Testis (tissue), 3 donors: ENCODE data around the gene MAPKAP1. TPM values are rescaled to one million over a fixed set of nuclear protein-coding genes. Genes with fewer than 3 reads are reported as not detected.

ENCODE experiments used
- DNase-seq: peaks from one replicate; pipeline ENCODE4 v3.0.0-alpha.2; 2019
- H3K27ac ChIP-seq, 2 donors: fragments of 200-600 bp; sonication (generic); one replicate each; pipeline ENCODE4 v1.5.1; 2019
- H3K27me3 ChIP-seq: fragments of 200-600 bp; sonication (generic); one replicate; pipeline ENCODE4 v1.5.1; 2019
- H3K36me3 ChIP-seq: fragments of 200-600 bp; sonication (generic); one replicate; pipeline ENCODE4 v1.5.1; 2017; ENCODE audit warnings: low read depth; ENCODE audit errors: missing control alignments
- H3K4me1 ChIP-seq: fragments of 200-600 bp; sonication (generic); one replicate; pipeline ENCODE4 v1.5.1; 2019
- H3K4me3 ChIP-seq, 2 donors: fragments of 200-600 bp; sonication (generic); one replicate each; pipeline ENCODE4 v1.5.1; 2017 to 2019
- H3K9me3 ChIP-seq: fragments of 200-600 bp; sonication (generic); one replicate; pipeline ENCODE4 v1.5.1; 2017
- CTCF ChIP-seq, 3 experiments: fragments of 450-650 bp in 2 of 3; fragments of 200-600 bp in 1 of 3; sonication (generic) in 1 of 3; IDR thresholded peaks; one replicate each; pipeline ENCODE4 v1.5.1; 2016 to 2019; ENCODE audit warnings: antibody characterized with exemption in 3 of 3, mild to moderate bottlenecking in 2 of 3, moderate library complexity in 1 of 3
- POLR2A ChIP-seq: fragments of 450-650 bp; IDR thresholded peaks from one replicate; pipeline ENCODE4 v1.6.1; 2017; ENCODE audit warnings: antibody characterized with exemption, mild to moderate bottlenecking, moderate library complexity
- WGBS, 2 donors: methylation state at CpG; one replicate each; pipeline ENCODE4 v1.1.5; 2018; 5-methylcytosine and 5-hydroxymethylcytosine counted together
- intact Hi-C: fragments of 100-400 bp; cut with DNase I; formaldehyde crosslinking; loops from one replicate; pipeline ENCODE4 v1.15.1; 2023; ENCODE audit warnings: low total_unique reads
- polyA plus RNA-seq: library from polyadenylated mRNA; stranded (reverse); fragments of 350-450 nt; fragmentation: Illumina TruSeq; extraction: RNeasy Lipid Tissue Mini Kit (QIAGEN cat#74804); gene quantifications from one replicate; pipeline ENCODE4 v1.2.3, GENCODE V29; 2014; ENCODE audit warnings: low read depth, low replicate concordance; ENCODE audit not compliant: insufficient read depth
- total RNA-seq, 2 donors: library from RNA; depleted of rRNA; stranded (reverse); fragments of >200 nt; gene quantifications; one replicate each; pipeline ENCODE4 v1.2.3, GENCODE V29; 2016

The MAPKAP1 gene
- total and polyA plus RNA-seq, 3 donors from 2014 or later, result 112 to 135 (median 115) TPM

DNA sequence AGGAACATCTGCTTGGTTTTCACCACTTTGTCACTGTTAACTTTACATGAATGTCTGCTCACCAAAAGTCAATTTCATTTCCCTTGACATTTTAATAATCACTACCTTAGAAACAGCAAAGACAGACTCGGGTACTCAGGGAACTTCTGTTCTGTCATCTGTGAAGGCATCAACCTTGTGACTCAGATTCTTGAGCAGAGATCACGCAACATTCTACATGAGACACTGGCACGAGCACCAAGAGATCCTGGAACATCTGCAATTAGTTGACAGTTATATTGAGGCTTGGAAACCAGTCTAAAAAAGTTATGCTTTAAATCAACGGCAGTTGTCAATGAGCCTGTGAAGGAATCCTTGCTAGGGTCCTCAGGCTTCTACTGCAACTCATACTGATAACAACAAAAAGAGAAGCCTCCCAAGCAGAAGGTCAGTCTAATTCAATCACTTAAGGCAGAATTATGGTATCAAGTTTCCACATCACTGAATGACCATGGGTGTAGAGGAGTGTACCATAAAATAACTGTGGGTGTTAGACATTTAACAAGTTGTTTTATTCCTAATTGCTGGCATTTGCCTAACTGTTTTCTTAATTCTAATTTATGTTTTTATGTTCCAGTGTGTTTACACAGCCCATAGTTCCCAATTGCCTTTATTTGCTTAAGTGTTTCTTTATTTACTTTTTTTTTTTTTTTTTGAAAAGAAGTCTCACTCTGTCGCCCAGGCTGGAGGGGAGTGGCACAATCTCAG is 36.8 kb upstream of the MAPKAP1 start:
- H3K27ac ChIP-seq, result no peak overlapping the region
- intact Hi-C loops, result no loop called here
- no peak for DNase-seq
- H3K36me3 ChIP-seq, result no peaks in the 10 kb centered on the region
- no peaks in the 10 kb centered on the region for H3K9me3 ChIP-seq
- no peak overlapping the region for H3K4me3 ChIP-seq
- 73% methylated on average over 5 of the region's 5 CpGs for WGBS, 2 donors
- H3K27me3 ChIP-seq, result no peaks in the 10 kb centered on the region
- TF ChIP-seq POLR2A (no peak), CTCF (IDR thresholded peaks at IDR 0.05) (no peak)
- peaks cover 3% of the 10 kb centered on the region for H3K4me1 ChIP-seq

DNA sequence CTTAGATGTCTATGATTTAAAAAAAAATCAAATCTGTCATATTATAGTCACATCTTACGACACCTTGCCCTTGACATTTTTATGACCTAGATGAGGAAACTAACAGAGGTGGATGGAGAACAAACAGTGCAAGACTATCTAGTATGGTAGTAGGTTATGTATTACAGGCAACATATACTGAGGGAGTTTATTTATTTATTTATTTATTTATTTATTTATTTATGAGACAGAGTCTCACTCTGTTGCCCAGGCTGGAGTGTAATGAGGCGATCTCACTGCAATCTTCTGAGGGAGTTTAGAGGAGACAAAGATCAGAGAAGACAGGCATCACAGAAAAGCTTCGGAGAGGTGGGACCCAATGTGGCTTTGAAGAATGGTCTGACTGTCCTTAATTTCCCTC is 35.6 kb upstream of the MAPKAP1 start:
- no peaks in the 10 kb centered on the region for H3K9me3 ChIP-seq
- intact Hi-C loops, result no loop called here
- no peak overlapping the region for H3K27ac ChIP-seq
- no peak for DNase-seq
- WGBS, 2 donors, result 89 to 91% methylated on average over 3 of the region's 3 CpGs
- TF ChIP-seq POLR2A, result no peak
- no peak for TF ChIP-seq CTCF (IDR thresholded peaks at IDR 0.05)
- no peaks in the 10 kb centered on the region for H3K4me1 ChIP-seq
- no peaks in the 10 kb centered on the region for H3K27me3 ChIP-seq
- no peaks in the 10 kb centered on the region for H3K36me3 ChIP-seq
- no peak overlapping the region for H3K4me3 ChIP-seq

GRCh38 chr9:125739436-125739835 is 32.4 kb upstream of the MAPKAP1 start:
- Histone ChIP-seq H3K36me3 (no peaks in the 10 kb centered on the region), H3K27ac (no peak overlapping the region), H3K4me1 (no peaks in the 10 kb centered on the region), H3K9me3 (no peaks in the 10 kb centered on the region), H3K27me3 (no peaks in the 10 kb centered on the region), H3K4me3 (no peak overlapping the region)
- intact Hi-C loops, result no loop called here
- no peak for DNase-seq
- TF ChIP-seq POLR2A, result no peak
- no peak for TF ChIP-seq CTCF (IDR thresholded peaks at IDR 0.05)
- WGBS, 2 donors, result 93 to 94% methylated on average over 3 of the region's 3 CpGs

GRCh38 chr9:125732562-125732961 is 25.6 kb upstream of the MAPKAP1 start:
- H3K27me3 ChIP-seq, result no peaks in the 10 kb centered on the region
- intact Hi-C loops, result no loop called here
- 98 to 100% methylated on average over 2 of the region's 2 CpGs for WGBS, 2 donors
- DNase-seq, result no peak
- TF ChIP-seq CTCF (IDR thresholded peaks at IDR 0.05) (no peak), POLR2A (no peak)
- H3K4me3 ChIP-seq, result no peak overlapping the region
- H3K9me3 ChIP-seq, result no peaks in the 10 kb centered on the region
- no peak overlapping the region for H3K27ac ChIP-seq
- no peaks in the 10 kb centered on the region for H3K4me1 ChIP-seq
- H3K36me3 ChIP-seq, result no peaks in the 10 kb centered on the region

DNA sequence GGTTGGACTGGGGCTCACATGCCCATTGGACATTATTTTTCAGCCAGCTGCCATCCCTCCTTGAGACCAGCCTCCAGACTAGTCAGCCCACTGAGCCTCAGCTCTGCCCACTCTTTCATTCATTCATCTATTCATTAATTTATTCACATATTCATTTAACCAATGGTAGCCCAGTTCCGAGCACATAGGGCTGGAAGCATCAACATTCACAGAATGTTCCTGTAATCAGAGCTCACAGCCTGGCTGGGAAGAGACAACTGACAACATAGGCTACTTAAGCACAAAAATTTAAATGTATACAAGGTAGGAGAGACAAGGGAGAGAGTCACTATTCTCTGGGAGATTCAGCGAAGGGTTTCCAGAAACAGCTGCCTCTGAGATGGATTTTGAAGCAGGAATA is 23.2 kb upstream of the MAPKAP1 start:
- no peak for DNase-seq
- WGBS, 2 donors, result 84 to 92% methylated on average over 2 of the region's 2 CpGs

More for the DNA sequence above, 23.2 kb upstream of the MAPKAP1 start:
- H3K27me3 ChIP-seq, result no peaks in the 10 kb centered on the region
- no peaks in the 10 kb centered on the region for H3K36me3 ChIP-seq
- no peaks in the 10 kb centered on the region for H3K4me1 ChIP-seq
- no peaks in the 10 kb centered on the region for H3K9me3 ChIP-seq
- H3K4me3 ChIP-seq, result no peak overlapping the region
- no peak overlapping the region for H3K27ac ChIP-seq
- intact Hi-C loops, result no loop called here
- TF ChIP-seq POLR2A (no peak), CTCF (IDR thresholded peaks at IDR 0.05) (no peak)
